Body of pancreas (tissue), 4 donors: Measurements from ENCODE around the gene ADGRG2. TPM values are rescaled to one million over a fixed set of nuclear protein-coding genes. Genes with fewer than 3 reads are reported as not detected.

Experiments used
- ATAC-seq: fragments of 150-250 bp; one replicate; pipeline ENCODE4 v1.9.1; 2016
- DNase-seq, 4 donors: peaks; one replicate each; pipeline ENCODE4 v3.0.0-alpha.2; 2019
- H3K27ac ChIP-seq, 4 donors: fragments of 200-600 bp; sonication (generic); 1 replicate in 3 of 4; 2 replicates in 1 of 4; pipeline versions ENCODE4 v1.5.1 to v1.6.1; 2016 to 2019; ENCODE audit warnings: mild to moderate bottlenecking in 1 of 4, mixed read lengths in 1 of 4, moderate library complexity in 1 of 4
- H3K27me3 ChIP-seq, 2 donors: fragments of 200-600 bp; sonication (generic); one replicate each; pipeline ENCODE4 v1.6.0; 2016; ENCODE audit warnings: mild to moderate bottlenecking in 1 of 2
- H3K36me3 ChIP-seq, 2 donors: fragments of 200-600 bp; sonication (generic); replicated peaks in 1 of 2; 2 replicates each; pipeline ENCODE4 v1.5.1; 2016; ENCODE audit warnings: low read depth in 2 of 2; ENCODE audit not compliant: insufficient read depth in 1 of 2
- H3K4me1 ChIP-seq: fragments of 200-600 bp; sonication (generic); one replicate; pipeline ENCODE4 v1.6.0; 2016
- H3K4me3 ChIP-seq, 2 donors: fragments of 200-600 bp; sonication (generic); 1 replicate in 1 of 2; 2 replicates in 1 of 2; pipeline ENCODE4 v1.5.1; 2016 to 2019
- H3K9me3 ChIP-seq, 3 donors: fragments of 200-600 bp; sonication (generic); 1 replicate in 2 of 3; 2 replicates in 1 of 3; pipeline ENCODE4 v1.5.1; 2016
- POLR2A ChIP-seq, 3 donors: fragments of 450-650 bp; IDR thresholded peaks; one replicate each; pipeline ENCODE4 v1.6.1; 2016; ENCODE audit warnings: antibody characterized with exemption in 3 of 3, mild to moderate bottlenecking in 2 of 3
- WGBS, 2 donors: methylation state at CpG; one replicate each; pipeline ENCODE4 v1.1.5; 2017; 5-methylcytosine and 5-hydroxymethylcytosine counted together
- intact Hi-C: fragments of 100-400 bp; cut with DNase I; formaldehyde crosslinking; loops from one replicate; pipeline ENCODE4 v1.15.1; 2023
- total RNA-seq, 2 donors: library from RNA; depleted of rRNA; stranded (reverse); fragments of >200 nt; gene quantifications; one replicate each; pipeline ENCODE4 v1.1.0, GENCODE V29; 2016
- TF ChIP-seq, protein P1 (sequence below), 7 experiments: fragments of 450-650 bp in 4 of 7; fragments of 200-600 bp in 3 of 7; sonication (generic) in 3 of 7; IDR thresholded peaks; one replicate each; pipeline ENCODE4 v1.5.1; 2016 to 2019; ENCODE audit warnings: antibody characterized with exemption in 7 of 7

The ADGRG2 gene
- total RNA-seq, 2 donors from 2014 or later = 0.66 to 1.0 TPM

DNA sequence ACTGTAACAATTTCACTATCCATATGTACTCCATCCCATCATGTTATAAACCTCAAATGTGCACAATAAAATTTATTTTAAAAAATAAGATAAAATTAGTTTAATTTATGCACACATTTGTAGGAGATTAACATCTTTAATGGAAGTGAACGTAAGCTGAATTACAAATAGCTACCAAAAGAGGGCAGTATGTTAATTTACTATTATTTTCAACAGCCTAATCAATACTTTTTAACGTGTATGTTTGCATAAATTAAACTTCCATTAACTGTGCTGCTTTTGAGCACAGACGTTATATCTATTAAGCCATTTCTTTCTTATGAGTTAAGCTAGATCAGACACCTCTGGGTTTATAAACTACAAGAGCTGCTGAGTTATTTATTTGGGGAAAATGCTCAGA is 81.9 kb downstream of the ADGRG2 start:
- H3K27ac ChIP-seq = no peak overlapping the region
- no peak overlapping the region for H3K4me3 ChIP-seq
- no peaks in the 10 kb centered on the region for H3K36me3 ChIP-seq
- no peaks in the 10 kb centered on the region for H3K9me3 ChIP-seq
- DNase-seq (no peak), ATAC-seq (no peak)
- intact Hi-C loops = no loop called here
- WGBS, 2 donors = 8 to 9% methylated on average over 3 of the region's 3 CpGs
- no peaks in the 10 kb centered on the region for H3K4me1 ChIP-seq
- H3K27me3 ChIP-seq = no peaks in the 10 kb centered on the region
- no peak for TF ChIP-seq POLR2A (IDR thresholded peaks at IDR 0.05)
- TF ChIP-seq, protein P1, sequence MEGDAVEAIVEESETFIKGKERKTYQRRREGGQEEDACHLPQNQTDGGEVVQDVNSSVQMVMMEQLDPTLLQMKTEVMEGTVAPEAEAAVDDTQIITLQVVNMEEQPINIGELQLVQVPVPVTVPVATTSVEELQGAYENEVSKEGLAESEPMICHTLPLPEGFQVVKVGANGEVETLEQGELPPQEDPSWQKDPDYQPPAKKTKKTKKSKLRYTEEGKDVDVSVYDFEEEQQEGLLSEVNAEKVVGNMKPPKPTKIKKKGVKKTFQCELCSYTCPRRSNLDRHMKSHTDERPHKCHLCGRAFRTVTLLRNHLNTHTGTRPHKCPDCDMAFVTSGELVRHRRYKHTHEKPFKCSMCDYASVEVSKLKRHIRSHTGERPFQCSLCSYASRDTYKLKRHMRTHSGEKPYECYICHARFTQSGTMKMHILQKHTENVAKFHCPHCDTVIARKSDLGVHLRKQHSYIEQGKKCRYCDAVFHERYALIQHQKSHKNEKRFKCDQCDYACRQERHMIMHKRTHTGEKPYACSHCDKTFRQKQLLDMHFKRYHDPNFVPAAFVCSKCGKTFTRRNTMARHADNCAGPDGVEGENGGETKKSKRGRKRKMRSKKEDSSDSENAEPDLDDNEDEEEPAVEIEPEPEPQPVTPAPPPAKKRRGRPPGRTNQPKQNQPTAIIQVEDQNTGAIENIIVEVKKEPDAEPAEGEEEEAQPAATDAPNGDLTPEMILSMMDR (IDR thresholded peaks at IDR 0.05) = peak in 5 of 7 experiments; percentile 14 to 36 (median 26)

DNA sequence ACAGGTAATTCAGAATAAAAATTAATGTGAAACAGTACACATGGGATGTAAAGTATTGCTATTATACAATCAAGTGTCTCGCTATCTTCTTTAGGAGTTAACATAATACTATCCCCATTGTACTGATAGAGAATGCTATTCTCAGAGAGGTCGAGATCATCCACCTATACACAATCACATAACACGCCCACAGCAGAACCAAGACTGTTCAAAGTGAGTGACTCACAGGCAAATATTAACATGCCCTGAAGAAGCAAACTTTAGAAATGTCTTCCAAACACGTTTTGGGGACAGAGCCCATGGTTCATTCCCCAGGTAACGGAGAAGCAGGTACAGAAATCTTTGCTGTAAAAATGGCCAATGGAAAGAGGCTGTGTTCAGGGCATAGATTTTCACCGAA is 88.2 kb downstream of the ADGRG2 start:
- H3K4me3 ChIP-seq = no peak overlapping the region
- no peaks in the 10 kb centered on the region for H3K27me3 ChIP-seq
- TF ChIP-seq POLR2A (IDR thresholded peaks at IDR 0.05) = no peak
- WGBS, 2 donors = 85 to 90% methylated on average over 6 of the region's 6 CpGs
- no peaks in the 10 kb centered on the region for H3K36me3 ChIP-seq
- ATAC-seq = no peak
- no peak for DNase-seq
- H3K4me1 ChIP-seq = no peaks in the 10 kb centered on the region
- H3K9me3 ChIP-seq = no peaks in the 10 kb centered on the region
- no peak overlapping the region for H3K27ac ChIP-seq
- intact Hi-C loops = no loop called here

DNA sequence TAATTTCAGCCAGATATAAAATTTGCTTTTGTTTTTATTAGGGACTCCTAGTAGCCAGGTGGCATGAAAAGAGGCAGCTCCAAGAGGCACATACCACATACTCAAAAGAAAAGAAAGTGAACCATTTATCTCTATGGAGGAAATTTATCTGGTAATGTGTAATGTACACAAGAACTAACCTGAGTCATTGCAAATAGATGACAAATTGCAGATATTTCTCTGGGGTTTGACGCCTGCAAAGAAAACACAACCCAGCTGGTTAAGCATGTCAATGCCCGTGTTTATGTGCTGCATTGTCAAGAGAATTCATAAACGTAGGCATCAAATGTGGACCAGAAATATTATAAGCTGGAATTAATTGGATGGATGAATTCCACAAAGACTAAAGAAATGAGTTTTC is 91.5 kb downstream of the ADGRG2 start:
- no peak overlapping the region for H3K4me3 ChIP-seq
- ATAC-seq (no peak), DNase-seq (no peak)
- H3K4me1 ChIP-seq = no peaks in the 10 kb centered on the region
- H3K27me3 ChIP-seq = no peaks in the 10 kb centered on the region
- H3K9me3 ChIP-seq = no peaks in the 10 kb centered on the region
- TF ChIP-seq, protein P1 (IDR thresholded peaks at IDR 0.05) = no peak
- TF ChIP-seq POLR2A (IDR thresholded peaks at IDR 0.05) = no peak
- intact Hi-C loops = no loop called here
- H3K36me3 ChIP-seq = no peaks in the 10 kb centered on the region
- 28 to 48% methylated on average over 3 of the region's 3 CpGs for WGBS, 2 donors
- H3K27ac ChIP-seq = no peak overlapping the region

DNA sequence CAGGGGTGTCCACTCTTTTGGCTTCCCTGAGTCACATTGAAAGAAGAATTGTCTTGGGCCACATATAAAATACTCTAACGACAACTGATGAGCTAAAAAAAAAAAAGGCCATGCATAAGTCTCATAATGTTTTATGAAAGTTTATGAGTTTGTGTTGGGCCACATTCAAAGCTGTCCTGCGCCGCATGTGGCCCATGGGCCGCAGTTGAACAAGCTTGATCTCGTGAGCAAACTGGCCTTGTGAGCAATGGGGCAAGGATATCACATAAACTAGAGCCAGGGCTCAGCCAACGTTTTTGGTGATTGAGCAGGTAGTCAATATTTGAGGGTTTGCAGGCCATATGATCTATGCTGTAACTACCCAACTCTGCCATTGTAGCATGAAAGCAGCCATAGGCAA is 93.7 kb downstream of the ADGRG2 start:
- 87 to 97% methylated on average over 5 to 6 of the region's 6 CpGs for WGBS, 2 donors
- no peak overlapping the region for H3K27ac ChIP-seq
- H3K4me1 ChIP-seq = no peaks in the 10 kb centered on the region
- no peaks in the 10 kb centered on the region for H3K9me3 ChIP-seq
- intact Hi-C loops = no loop called here
- H3K36me3 ChIP-seq = no peaks in the 10 kb centered on the region
- no peaks in the 10 kb centered on the region for H3K27me3 ChIP-seq
- ATAC-seq (no peak), DNase-seq (no peak)
- no peak for TF ChIP-seq POLR2A (IDR thresholded peaks at IDR 0.05)
- H3K4me3 ChIP-seq = no peak overlapping the region

DNA sequence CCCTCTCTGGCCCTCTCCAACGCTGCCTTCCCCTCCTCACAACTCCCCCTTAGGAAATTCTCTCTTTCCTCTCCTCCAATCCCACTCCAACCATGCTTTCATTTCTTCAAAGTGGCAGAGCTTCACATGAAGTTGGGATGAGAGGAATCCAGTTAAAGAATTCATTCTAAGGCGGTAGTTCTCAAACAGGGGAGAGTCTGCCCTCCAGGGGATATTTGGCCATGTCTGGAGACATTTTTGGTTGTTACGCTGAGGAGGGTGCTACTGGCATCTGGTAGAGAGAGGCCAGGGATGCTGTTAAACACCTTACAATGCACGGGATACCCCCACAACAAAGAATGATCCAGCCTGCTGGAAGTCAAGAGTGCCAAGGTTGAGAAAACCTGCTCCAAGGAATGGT is 97.9 kb downstream of the ADGRG2 start:
- no peaks in the 10 kb centered on the region for H3K4me1 ChIP-seq
- no peaks in the 10 kb centered on the region for H3K36me3 ChIP-seq
- H3K27me3 ChIP-seq = no peaks in the 10 kb centered on the region
- no peak for DNase-seq
- ATAC-seq = no peak
- H3K4me3 ChIP-seq = no peak overlapping the region
- intact Hi-C loops = no loop called here
- no peak for TF ChIP-seq POLR2A (IDR thresholded peaks at IDR 0.05)
- TF ChIP-seq, protein P1 (IDR thresholded peaks at IDR 0.05) = no peak
- no peaks in the 10 kb centered on the region for H3K9me3 ChIP-seq
- H3K27ac ChIP-seq = no peak overlapping the region
- 86 to 92% methylated on average over 4 of the region's 4 CpGs for WGBS, 2 donors

DNA sequence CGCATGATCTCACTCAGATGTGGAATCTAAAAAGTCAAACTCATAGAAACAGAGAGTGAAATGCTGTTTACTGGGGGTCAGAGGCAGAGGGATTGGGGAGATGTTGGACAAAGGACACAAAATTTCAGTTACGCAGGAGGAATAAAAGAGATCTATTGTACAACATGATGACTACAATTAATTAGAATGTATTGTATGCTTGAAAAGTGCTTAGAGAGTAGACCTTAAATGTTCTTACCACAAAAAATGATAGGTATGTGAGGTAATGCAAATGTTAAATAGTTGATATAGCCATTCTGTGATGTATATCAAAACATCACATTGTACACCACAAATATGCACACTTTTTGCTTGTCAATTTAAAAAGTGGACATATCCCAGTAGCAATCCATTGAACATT is 102.3 kb downstream of the ADGRG2 start:
- 97 to 100% methylated on average over 2 of the region's 2 CpGs for WGBS, 2 donors
- H3K27me3 ChIP-seq = no peaks in the 10 kb centered on the region
- no peaks in the 10 kb centered on the region for H3K36me3 ChIP-seq
- H3K4me1 ChIP-seq = no peaks in the 10 kb centered on the region
- H3K4me3 ChIP-seq = no peak overlapping the region
- DNase-seq = no peak
- ATAC-seq = no peak
- H3K9me3 ChIP-seq = no peaks in the 10 kb centered on the region
- intact Hi-C loops = no loop called here
- no peak overlapping the region for H3K27ac ChIP-seq
- TF ChIP-seq, protein P1 (IDR thresholded peaks at IDR 0.05) = no peak
- no peak for TF ChIP-seq POLR2A (IDR thresholded peaks at IDR 0.05)
